Common myeloid progenitor, CD34-positive (primary cell): ENCODE data around the gene ISYNA1.

ENCODE experiments used
- CTCF ChIA-PET: fragments of 350-600 bp; sonication (Branson Sonifier 250); formaldehyde crosslinking; loops from one replicate; lab custom pipeline; 2021; ENCODE audit warnings: antibody characterized with exemption; lab: Charles Lee
- POLR2A ChIA-PET: fragments of 350-600 bp; sonication (Branson Sonifier 250); formaldehyde crosslinking; loops from one replicate; lab custom pipeline; 2021; ENCODE audit warnings: antibody characterized with exemption; lab: Charles Lee
- DNase-seq, 3 donors: peaks; one replicate each; pipeline versions ENCODE4 v3.0.0 to v3.0.0-alpha.2; 2013
- H3K27ac ChIP-seq, 2 experiments: 1 replicate in 1 of 2; 2 replicates in 1 of 2; pipeline ENCODE4 v1.7.0; 2013; ENCODE audit warnings: inconsistent platforms in 2 of 2, low read length in 2 of 2, mild to moderate bottlenecking in 2 of 2, low read depth in 1 of 2, moderate library complexity in 1 of 2; ENCODE audit not compliant: severe bottlenecking in 2 of 2, insufficient read depth in 1 of 2, poor library complexity in 1 of 2
- H3K27me3 ChIP-seq, 5 experiments: replicated peaks in 2 of 5; 1 replicate in 3 of 5; 2 replicates in 2 of 5; pipeline versions ENCODE4 v1.6.1 to v1.7.0; 2013; ENCODE audit warnings: low read length in 4 of 5, mild to moderate bottlenecking in 2 of 5, moderate library complexity in 2 of 5, inconsistent platforms in 1 of 5; ENCODE audit not compliant: insufficient read depth in 5 of 5, control insufficient read depth in 4 of 5
- H3K36me3 ChIP-seq, 4 experiments: 1 replicate in 2 of 4; 2 replicates in 2 of 4; pipeline versions ENCODE4 v1.6.1 to v1.7.0; 2013; ENCODE audit warnings: low read length in 3 of 4, control low read depth in 1 of 4, mild to moderate bottlenecking in 1 of 4; ENCODE audit not compliant: control insufficient read depth in 4 of 4, insufficient read depth in 4 of 4
- H3K4me1 ChIP-seq, 4 experiments: 1 replicate in 3 of 4; 2 replicates in 1 of 4; pipeline versions ENCODE4 v1.6.1 to v1.7.1; 2013; ENCODE audit warnings: low read length in 3 of 4, mild to moderate bottlenecking in 3 of 4, control low read depth in 1 of 4, inconsistent platforms in 1 of 4, moderate library complexity in 1 of 4; ENCODE audit not compliant: control insufficient read depth in 4 of 4, insufficient read depth in 4 of 4; ENCODE audit errors: control extremely low read depth in 1 of 4
- H3K4me3 ChIP-seq, 7 experiments: 1 replicate in 4 of 7; 2 replicates in 3 of 7; pipeline versions ENCODE4 v1.5.1 to v1.7.0; 2013; ENCODE audit warnings: mild to moderate bottlenecking in 7 of 7, low read length in 6 of 7, moderate library complexity in 6 of 7, inconsistent platforms in 2 of 7, low read depth in 2 of 7, control low read depth in 1 of 7; ENCODE audit not compliant: insufficient read depth in 4 of 7, control insufficient read depth in 1 of 7; ENCODE audit errors: extremely low read depth in 1 of 7
- H3K9me3 ChIP-seq, 5 experiments: 1 replicate in 4 of 5; 2 replicates in 1 of 5; pipeline versions ENCODE4 v1.6.1 to v1.7.1; 2013; ENCODE audit warnings: low read length in 4 of 5, mild to moderate bottlenecking in 2 of 5, inconsistent platforms in 1 of 5, low read depth in 1 of 5, moderate library complexity in 1 of 5; ENCODE audit not compliant: control insufficient read depth in 4 of 5, insufficient read depth in 2 of 5; ENCODE audit errors: control extremely low read depth in 1 of 5
- WGBS: methylation state at CpG from one replicate; pipeline ENCODE4 v1.1.5; 2013; ENCODE audit not compliant: insufficient coverage; 5-methylcytosine and 5-hydroxymethylcytosine counted together

Gene ISYNA1

DNA sequence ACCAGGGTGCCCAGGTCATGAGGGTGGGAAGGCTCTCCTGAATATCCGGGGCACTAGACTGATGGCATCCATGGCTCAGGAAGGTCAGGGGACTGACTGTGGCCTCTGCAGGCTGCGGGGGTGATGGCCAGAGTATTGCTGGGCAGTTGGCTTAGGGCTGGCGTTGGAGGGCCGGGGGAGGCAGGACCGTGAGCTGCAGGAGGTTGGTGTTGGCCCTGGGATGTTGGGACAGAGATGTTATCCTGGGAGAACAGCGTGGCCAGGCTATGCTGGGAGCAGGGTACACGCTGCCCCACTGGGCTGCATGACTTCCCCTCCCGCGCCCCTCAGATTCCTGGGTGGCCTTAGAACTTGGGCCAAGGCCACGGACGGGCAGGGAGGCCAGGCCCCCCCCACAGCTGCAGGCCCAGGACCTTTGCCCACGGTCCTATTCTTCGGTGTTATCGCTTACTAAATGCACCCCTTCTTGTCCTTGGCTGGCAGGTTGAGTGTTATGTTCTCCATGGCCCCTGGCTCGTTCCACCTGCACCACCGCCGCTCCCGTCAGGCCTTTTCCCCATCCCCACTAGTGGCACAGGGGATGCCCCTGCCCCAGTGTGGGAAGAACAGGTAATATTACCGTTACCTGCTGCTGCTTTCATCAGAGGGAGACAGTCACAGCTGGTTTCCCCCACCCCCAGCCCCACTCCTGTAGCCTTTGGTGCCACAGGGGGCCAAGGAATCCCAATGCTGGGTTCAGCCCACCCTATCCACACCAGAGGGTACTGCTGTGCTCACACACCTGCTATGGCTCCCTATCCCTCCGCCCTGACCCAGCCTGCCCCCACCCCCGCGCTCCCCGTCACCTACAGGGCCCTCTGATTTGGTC lies 3.2 kb upstream of the ISYNA1 start:
- no peak overlapping the region for H3K27ac ChIP-seq
- WGBS, result 96% methylated on average over 23 of the region's 23 CpGs
- H3K4me1 ChIP-seq, result peaks cover 0 to 22% (median 18%) of the 10 kb centered on the region in 4 experiments

DNA sequence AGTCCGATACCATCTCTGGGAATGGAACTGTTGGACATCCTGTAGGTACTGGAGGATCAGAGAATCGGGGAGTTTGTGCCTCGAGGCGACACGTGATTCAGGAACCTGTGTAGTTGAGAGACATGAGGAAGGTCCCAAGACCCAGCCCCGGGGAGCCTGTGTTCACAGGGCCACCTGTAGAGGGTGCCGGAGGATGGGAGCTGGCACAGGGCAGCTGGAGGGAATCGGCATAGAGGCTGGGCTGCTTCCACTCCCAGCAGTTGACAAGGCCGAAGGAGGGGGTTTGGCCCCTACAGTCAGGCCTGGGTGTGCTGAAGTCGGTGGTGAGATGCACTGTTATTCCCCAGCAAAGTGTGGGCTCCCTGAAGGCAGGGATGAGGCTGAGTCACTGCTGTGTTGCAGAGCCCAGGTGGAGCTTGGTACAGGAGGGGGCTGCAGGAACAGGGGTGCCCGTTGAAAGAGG lies 2.5 kb upstream of the ISYNA1 start:
- ChIA-PET POLR2A (interaction anchor here (0.5 to 1.0 kb wide), 4 partner anchors 10 to 378 kb away, joined by 3 to 4 read pairs (median 3); no protein-coding TSS in a partner anchor), CTCF (interaction anchor here (1.0 to 1.9 kb wide), 4 partner anchors 13 to 30 kb away, joined by 3 to 8 read pairs (median 3); partner anchors contain the start of gene SSBP4)
- no peaks in the 10 kb centered on the region for H3K9me3 ChIP-seq
- H3K27ac ChIP-seq, result no peak overlapping the region
- peaks cover 0 to 27% (median 22%) of the 10 kb centered on the region in 4 experiments for H3K4me1 ChIP-seq
- H3K36me3 ChIP-seq, result peaks cover 0 to 31% (median 21%) of the 10 kb centered on the region in 4 experiments
- H3K27me3 ChIP-seq, result no peaks in the 10 kb centered on the region
- no peak overlapping the region for H3K4me3 ChIP-seq
- WGBS, result 51% methylated on average over 11 of the region's 11 CpGs
- DNase-seq, result peak; percentile 48 to 62 (median 61)

More for the DNA sequence above, 3.2 kb upstream of the ISYNA1 start:
- no peak for DNase-seq
- ChIA-PET POLR2A (interaction anchor here (0.5 to 1.0 kb wide), 4 partner anchors 9 to 377 kb away, joined by 3 to 4 read pairs (median 3); no protein-coding TSS in a partner anchor), CTCF (interaction anchor here (1.0 to 1.4 kb wide), 2 partner anchors 12 to 16 kb away, joined by 3 read pairs; no protein-coding TSS in a partner anchor)
- Histone ChIP-seq H3K4me3 (no peak overlapping the region), H3K36me3 (peaks cover 0 to 31% (median 23%) of the 10 kb centered on the region in 4 experiments), H3K9me3 (no peaks in the 10 kb centered on the region), H3K27me3 (no peaks in the 10 kb centered on the region)

DNA sequence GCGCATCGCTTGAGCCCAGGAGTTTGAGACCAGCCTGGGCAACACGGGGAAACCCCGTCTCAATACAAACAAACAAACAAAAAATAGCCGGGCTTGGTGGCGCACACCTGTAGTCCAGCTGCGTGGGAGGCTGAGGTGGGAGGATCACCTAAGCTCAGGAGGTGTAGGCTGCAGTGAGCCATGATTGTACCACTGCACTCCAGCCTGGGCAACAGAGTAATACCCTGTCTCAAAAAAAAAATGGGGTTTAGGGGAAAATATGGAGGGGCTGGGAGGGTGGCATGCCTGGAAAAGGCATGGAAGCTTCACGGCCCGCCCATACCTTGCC lies 1.9 kb upstream of the ISYNA1 start:
- WGBS, result 95% methylated on average over 6 of the region's 9 CpGs
- H3K9me3 ChIP-seq, result no peaks in the 10 kb centered on the region
- peaks cover 0 to 27% (median 23%) of the 10 kb centered on the region in 4 experiments for H3K36me3 ChIP-seq
- H3K27ac ChIP-seq, result no peak overlapping the region
- ChIA-PET POLR2A (interaction anchor here (0.6 kb wide), 1 partner anchor 517 kb away, joined by 3 read pairs; no protein-coding TSS in a partner anchor), CTCF (interaction anchor here (1.0 to 1.9 kb wide), 4 partner anchors 14 to 30 kb away, joined by 3 to 8 read pairs (median 3); partner anchors contain the start of gene SSBP4)
- no peak for DNase-seq
- H3K27me3 ChIP-seq, result no peaks in the 10 kb centered on the region
- peaks cover 0 to 28% (median 22%) of the 10 kb centered on the region in 4 experiments for H3K4me1 ChIP-seq
- H3K4me3 ChIP-seq, result no peak overlapping the region

DNA sequence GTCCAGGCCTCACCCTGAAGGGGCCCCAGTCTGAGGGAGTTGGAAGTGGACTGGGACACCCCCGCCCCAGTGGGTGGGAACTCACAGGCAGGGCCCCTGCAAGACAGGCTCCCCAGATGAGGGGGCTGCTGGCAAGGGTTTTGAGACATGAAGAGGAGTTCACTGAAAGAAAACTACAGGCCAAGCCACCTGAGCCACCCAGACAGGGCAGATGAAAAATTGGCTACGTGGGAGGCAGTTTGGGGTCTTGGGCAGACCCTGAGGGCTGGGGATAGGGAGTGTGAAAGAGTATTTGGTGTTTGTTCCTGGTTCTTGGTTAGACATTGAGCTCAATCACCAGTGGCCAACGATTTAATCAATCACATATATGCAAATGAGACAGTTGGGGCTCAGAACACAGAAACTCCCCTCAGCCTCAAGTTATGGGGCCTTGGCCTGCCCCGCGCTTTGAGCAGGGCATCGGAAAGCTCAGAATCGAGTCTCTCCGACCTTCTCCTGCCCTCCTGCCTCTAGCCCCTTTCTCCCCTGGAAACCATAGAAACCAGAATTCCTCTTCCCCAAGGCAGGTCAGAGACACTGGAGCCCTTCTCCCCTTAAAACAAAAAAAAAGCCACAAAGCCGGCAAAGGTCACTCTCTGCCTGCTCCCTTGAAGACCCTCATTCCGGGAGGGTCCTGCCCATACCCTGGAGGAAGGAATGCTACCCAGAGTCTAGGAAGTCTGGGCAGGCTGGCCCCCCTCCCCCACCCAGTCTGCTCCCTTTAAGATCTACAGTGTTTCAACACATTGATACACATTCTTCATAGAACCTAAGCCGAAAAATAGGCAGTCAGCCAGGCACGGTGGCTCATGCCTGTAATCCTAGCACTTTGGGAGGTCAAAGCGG lies 1.3 kb upstream of the ISYNA1 start:
- DNase-seq, result peak in 2 of 3 donors; percentile 45 to 57
- Histone ChIP-seq H3K9me3 (no peaks in the 10 kb centered on the region), H3K36me3 (peaks cover 0 to 25% (median 18%) of the 10 kb centered on the region in 4 experiments), H3K4me1 (peaks cover 0 to 34% (median 23%) of the 10 kb centered on the region in 4 experiments), H3K27ac (peak overlapping the region in 1 of 2 experiments; percentile 55), H3K4me3 (no peak overlapping the region), H3K27me3 (no peaks in the 10 kb centered on the region)
- POLR2A ChIA-PET, result interaction anchor here (0.6 to 0.9 kb wide), 2 partner anchors 22 to 518 kb away, joined by 3 read pairs; no protein-coding TSS in a partner anchor
- WGBS, result 81% methylated on average over 10 of the region's 13 CpGs
- CTCF ChIA-PET, result interaction anchor here (0.8 to 1.9 kb wide), 5 partner anchors 14 to 120 kb away, joined by 3 to 8 read pairs (median 3); partner anchors contain the start of gene SSBP4

DNA sequence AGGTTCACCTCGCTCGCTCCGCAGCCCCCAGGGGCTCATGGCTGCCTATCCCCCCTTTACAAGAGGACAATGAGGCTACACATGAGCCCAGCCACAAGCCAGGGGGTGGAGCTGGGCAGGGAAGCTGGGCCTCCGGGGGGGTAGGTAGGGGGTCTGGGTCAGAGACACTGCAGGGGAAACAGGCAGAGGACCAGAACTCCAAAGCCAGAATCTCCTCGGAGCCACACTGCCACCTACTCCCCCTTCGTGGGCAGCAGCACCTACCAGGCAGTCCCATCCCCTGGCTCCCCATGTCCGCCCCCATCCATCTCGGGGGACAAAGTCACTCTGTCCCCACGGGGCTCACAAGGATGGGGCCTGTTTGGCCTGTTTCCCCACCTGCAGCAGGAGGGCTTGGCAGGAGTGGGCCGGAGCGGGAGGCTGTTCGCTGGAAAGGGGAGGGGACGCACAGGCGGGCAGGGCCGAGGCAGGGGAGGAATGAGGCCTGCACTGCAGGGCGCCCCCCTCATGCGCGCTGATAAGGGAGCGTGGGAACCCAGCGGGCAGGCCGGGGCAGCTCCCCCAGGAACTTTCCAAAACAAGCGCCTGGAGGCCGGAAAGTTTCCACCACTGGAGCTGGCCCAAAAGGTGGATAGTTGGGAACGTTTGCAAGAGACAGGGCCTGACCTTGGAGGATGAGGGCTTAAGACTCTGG lies 545 bp upstream of the ISYNA1 start:
- 35% methylated on average over 19 of the region's 24 CpGs for WGBS
- peak overlapping the region in 1 of 2 experiments; percentile 68 for H3K27ac ChIP-seq
- no peaks in the 10 kb centered on the region for H3K27me3 ChIP-seq
- peak in 1 of 3 donors; percentile 40 for DNase-seq
- ChIA-PET CTCF (interaction anchor here (0.8 to 1.9 kb wide), 3 partner anchors 21 to 121 kb away, joined by 3 to 8 read pairs (median 3); partner anchors contain the start of gene SSBP4), POLR2A (interaction anchor here (0.9 kb wide), 1 partner anchor 21 kb away, joined by 3 read pairs; no protein-coding TSS in a partner anchor)
- peaks cover 0 to 24% (median 12%) of the 10 kb centered on the region in 4 experiments for H3K36me3 ChIP-seq
- peak overlapping the region in 6 of 7 experiments; percentile 23 to 80 (median 65) for H3K4me3 ChIP-seq
- peaks cover 0 to 38% (median 26%) of the 10 kb centered on the region in 4 experiments for H3K4me1 ChIP-seq
- no peaks in the 10 kb centered on the region for H3K9me3 ChIP-seq
